ENCODE data around the gene KLHL22. TPM values are rescaled to one million over a fixed set of nuclear protein-coding genes. Genes with fewer than 3 reads are reported as not detected.

The KLHL22 gene
- total and polyA plus RNA-seq, 2 donors (not counting 1 experiment from before 2014, with no cell fraction given) = 17.4 to 35.3 TPM

- Histone ChIP-seq H3K4me2 (ENCODE audit: extremely low read depth, insufficient read depth, low read length) (no peak overlapping the region), H3K79me2 (ENCODE audit: control insufficient read depth, insufficient read depth, low read length) (peaks cover 3% of the 10 kb centered on the region)
These were observed 99.0 kb downstream of the KLHL22 start for GRCh38 chr22:20396639-20397038.

GRCh38 chr22:20395907-20396287 is 99.7 kb downstream of the KLHL22 start:
- H3K4me1 ChIP-seq (ENCODE audit: control insufficient read depth, extremely low read depth, insufficient read depth, low read length) = no peaks in the 10 kb centered on the region
- H3K4me3 ChIP-seq (replicated peaks in 1 of 4; ENCODE audit: control extremely low read depth in 1 of 4, insufficient read depth in 1 of 4, low read depth in 3 of 4, low read length in 4 of 4) = no peak overlapping the region
- H3K4me2 ChIP-seq (ENCODE audit: extremely low read depth, insufficient read depth, low read length) = no peak overlapping the region
- no peak for DNase-seq (ENCODE audit: low read depth in 2 of 2)
- TF ChIP-seq EZH2 (IDR thresholded peaks at IDR 0.05; ENCODE audit: low read length, missing control alignments) (no peak), CTCF (conservative IDR thresholded peaks at IDR 0.05 in 1 of 2, IDR thresholded peaks at IDR 0.05 in 1 of 2; ENCODE audit: low read depth in 1 of 2, low read length in 2 of 2) (no peak)
- no peaks in the 10 kb centered on the region for H4K20me1 ChIP-seq (ENCODE audit: control insufficient read depth, extremely low read depth, insufficient read depth, low read length)
- H3K36me3 ChIP-seq (ENCODE audit: control insufficient read depth, insufficient read depth, low read length) = no peaks in the 10 kb centered on the region
- no peak overlapping the region for H2AFZ ChIP-seq (ENCODE audit: low read length)
- no peak overlapping the region for H3K27ac ChIP-seq (ENCODE audit: insufficient read depth, low read length)
- peaks cover 3% of the 10 kb centered on the region for H3K79me2 ChIP-seq (ENCODE audit: control insufficient read depth, insufficient read depth, low read length)
- no peaks in the 10 kb centered on the region for H3K27me3 ChIP-seq (ENCODE audit: control insufficient read depth, insufficient read depth, low read length)
- H3K9ac ChIP-seq (ENCODE audit: insufficient read depth, low read length) = no peak overlapping the region
- H3K9me3 ChIP-seq (ENCODE audit: control insufficient read depth, insufficient read depth, low read depth, low read length) = no peaks in the 10 kb centered on the region

More at GRCh38 chr22:20396639-20397038, 99.0 kb downstream of the KLHL22 start:
- Histone ChIP-seq H3K36me3 (ENCODE audit: control insufficient read depth, insufficient read depth, low read length) (no peaks in the 10 kb centered on the region), H3K4me3 (replicated peaks in 1 of 4; ENCODE audit: control extremely low read depth in 1 of 4, insufficient read depth in 1 of 4, low read depth in 3 of 4, low read length in 4 of 4) (no peak overlapping the region), H2AFZ (ENCODE audit: low read length) (no peak overlapping the region), H4K20me1 (ENCODE audit: control insufficient read depth, extremely low read depth, insufficient read depth, low read length) (no peaks in the 10 kb centered on the region), H3K27ac (ENCODE audit: insufficient read depth, low read length) (no peak overlapping the region), H3K4me1 (ENCODE audit: control insufficient read depth, extremely low read depth, insufficient read depth, low read length) (no peaks in the 10 kb centered on the region), H3K9ac (ENCODE audit: insufficient read depth, low read length) (no peak overlapping the region), H3K9me3 (ENCODE audit: control insufficient read depth, insufficient read depth, low read depth, low read length) (no peaks in the 10 kb centered on the region), H3K27me3 (ENCODE audit: control insufficient read depth, insufficient read depth, low read length) (no peaks in the 10 kb centered on the region)
- TF ChIP-seq CTCF (conservative IDR thresholded peaks at IDR 0.05 in 1 of 2, IDR thresholded peaks at IDR 0.05 in 1 of 2; ENCODE audit: low read depth in 1 of 2, low read length in 2 of 2) (no peak), EZH2 (IDR thresholded peaks at IDR 0.05; ENCODE audit: low read length, missing control alignments) (no peak)
- peak in 1 of 2 donors; percentile 15 for DNase-seq (ENCODE audit: low read depth in 2 of 2)

- no peaks in the 10 kb centered on the region for H3K36me3 ChIP-seq (ENCODE audit: control insufficient read depth, insufficient read depth, low read length)
- no peak for TF ChIP-seq EZH2 (IDR thresholded peaks at IDR 0.05; ENCODE audit: low read length, missing control alignments)
- TF ChIP-seq CTCF (conservative IDR thresholded peaks at IDR 0.05 in 1 of 2, IDR thresholded peaks at IDR 0.05 in 1 of 2; ENCODE audit: low read depth in 1 of 2, low read length in 2 of 2) = no peak
- H3K4me1 ChIP-seq (ENCODE audit: control insufficient read depth, extremely low read depth, insufficient read depth, low read length) = no peaks in the 10 kb centered on the region
- H2AFZ ChIP-seq (ENCODE audit: low read length) = no peak overlapping the region
- DNase-seq (ENCODE audit: low read depth in 2 of 2) = no peak
- no peak overlapping the region for H3K27ac ChIP-seq (ENCODE audit: insufficient read depth, low read length)
- no peak overlapping the region for H3K9ac ChIP-seq (ENCODE audit: insufficient read depth, low read length)
- peak overlapping the region in 2 of 4 experiments; percentile 77 to 78 for H3K4me3 ChIP-seq (replicated peaks in 1 of 4; ENCODE audit: control extremely low read depth in 1 of 4, insufficient read depth in 1 of 4, low read depth in 3 of 4, low read length in 4 of 4)
- H3K27me3 ChIP-seq (ENCODE audit: control insufficient read depth, insufficient read depth, low read length) = no peaks in the 10 kb centered on the region
- peak overlapping the region; percentile 79 for H3K4me2 ChIP-seq (ENCODE audit: extremely low read depth, insufficient read depth, low read length)
- peaks cover 3% of the 10 kb centered on the region for H3K79me2 ChIP-seq (ENCODE audit: control insufficient read depth, insufficient read depth, low read length)
- H4K20me1 ChIP-seq (ENCODE audit: control insufficient read depth, extremely low read depth, insufficient read depth, low read length) = no peaks in the 10 kb centered on the region
- H3K9me3 ChIP-seq (ENCODE audit: control insufficient read depth, insufficient read depth, low read depth, low read length) = no peaks in the 10 kb centered on the region
These were observed 100.3 kb downstream of the KLHL22 start for GRCh38 chr22:20395181-20395906.
